Dermis blood vessel endothelial cell (primary cell): ENCODE data around the gene PCF11. TPM values are rescaled to one million over a fixed set of nuclear protein-coding genes. Genes with fewer than 3 reads are reported as not detected.
A peak's percentile ranks its signal among the peaks of the same experiment; 100 is the strongest.
"Not testable (repeated sequence)": the region's sequence is repeated elsewhere in the genome, so short reads cannot be mapped to it uniquely, and the experiment has no call there.

Source experiments
- DNase-seq: peaks from one replicate; pipeline ENCODE4 v3.0.0; 2010
- total RNA-seq: library from RNA; depleted of rRNA; stranded (reverse); fragments of >200 nt; gene quantifications from 2 replicates; pipeline ENCODE4 v1.2.3, GENCODE V29; 2014

PCF11 gene
- total RNA-seq, result 43.7 and 44.4 TPM in 2 replicates

DNA sequence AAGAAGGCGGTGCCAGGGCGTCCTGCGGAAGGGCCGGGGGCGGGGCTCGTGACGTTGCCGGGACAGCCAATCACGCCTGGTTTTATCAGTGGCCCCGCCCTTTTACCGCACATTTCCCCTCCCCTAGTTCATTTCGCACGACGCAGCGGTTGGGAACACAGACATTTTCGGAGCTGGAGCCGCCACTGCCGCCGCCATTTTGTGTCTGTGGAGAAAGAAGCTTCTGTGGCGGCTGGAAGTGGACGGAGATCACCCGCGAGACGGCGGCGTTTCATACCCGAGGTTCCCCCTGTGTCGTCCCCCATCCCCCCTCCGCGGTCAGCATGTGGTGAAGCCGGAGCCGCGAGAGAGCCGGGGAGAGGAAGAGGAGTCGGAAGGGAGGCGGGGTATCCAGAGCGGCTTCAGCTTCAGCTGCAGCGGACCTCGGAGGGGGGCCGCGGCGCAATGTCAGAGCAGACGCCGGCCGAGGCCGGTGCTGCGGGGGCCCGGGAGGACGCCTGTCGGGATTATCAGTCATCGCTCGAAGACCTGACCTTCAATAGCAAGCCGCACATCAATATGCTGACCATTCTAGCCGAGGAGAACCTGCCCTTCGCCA, at the start of gene PCF11:
PCF11 (plus strand) TSS at position 136 of the 598 bp plus-strand sequence; CDS start at position 445, 309 bp downstream.
- DNase-seq, result no peak

DNA sequence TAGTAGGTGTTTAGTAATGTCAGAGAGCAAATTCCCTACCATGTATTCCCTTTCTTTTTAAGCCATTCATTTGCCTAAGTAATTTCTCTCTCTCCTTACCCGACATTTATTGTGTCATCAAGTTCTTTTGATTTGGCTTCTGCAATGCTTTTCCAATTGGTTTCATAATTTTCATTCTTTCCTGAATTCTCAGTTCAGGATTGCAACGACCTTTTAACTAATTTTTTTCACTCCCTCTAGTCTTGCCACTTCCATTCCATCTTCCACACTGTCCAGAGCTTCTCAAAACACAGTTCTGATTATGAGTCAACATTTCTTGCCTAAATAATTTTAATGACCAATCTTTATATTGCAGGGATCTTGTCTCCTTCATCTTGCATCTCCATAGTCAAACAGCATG, 44.0 kb upstream of the PCF11 start:
- DNase-seq, result no peak

DNA sequence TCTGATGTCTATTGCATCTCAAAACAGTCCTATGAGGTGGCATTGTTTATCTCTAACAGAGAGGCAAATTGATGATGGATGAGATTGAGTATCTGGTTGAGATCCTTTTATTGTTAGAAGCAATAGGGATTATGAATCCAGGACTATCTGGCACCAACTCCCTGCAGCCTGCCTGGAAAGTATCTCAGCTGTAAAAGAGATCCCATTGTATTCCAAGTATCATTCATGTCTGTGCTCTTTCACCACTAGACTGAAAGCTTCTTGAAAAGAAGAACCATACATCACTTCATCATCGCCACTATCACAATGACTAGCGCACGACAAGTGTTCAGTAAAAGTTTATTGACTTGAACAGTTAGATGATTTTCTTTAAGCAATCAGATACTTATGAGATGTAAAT, 41.9 kb upstream of the PCF11 start:
- no peak for DNase-seq

- no peak for DNase-seq
Measured at GRCh38 chr11:83115551-83115950, 41.4 kb upstream of the PCF11 start.

DNA sequence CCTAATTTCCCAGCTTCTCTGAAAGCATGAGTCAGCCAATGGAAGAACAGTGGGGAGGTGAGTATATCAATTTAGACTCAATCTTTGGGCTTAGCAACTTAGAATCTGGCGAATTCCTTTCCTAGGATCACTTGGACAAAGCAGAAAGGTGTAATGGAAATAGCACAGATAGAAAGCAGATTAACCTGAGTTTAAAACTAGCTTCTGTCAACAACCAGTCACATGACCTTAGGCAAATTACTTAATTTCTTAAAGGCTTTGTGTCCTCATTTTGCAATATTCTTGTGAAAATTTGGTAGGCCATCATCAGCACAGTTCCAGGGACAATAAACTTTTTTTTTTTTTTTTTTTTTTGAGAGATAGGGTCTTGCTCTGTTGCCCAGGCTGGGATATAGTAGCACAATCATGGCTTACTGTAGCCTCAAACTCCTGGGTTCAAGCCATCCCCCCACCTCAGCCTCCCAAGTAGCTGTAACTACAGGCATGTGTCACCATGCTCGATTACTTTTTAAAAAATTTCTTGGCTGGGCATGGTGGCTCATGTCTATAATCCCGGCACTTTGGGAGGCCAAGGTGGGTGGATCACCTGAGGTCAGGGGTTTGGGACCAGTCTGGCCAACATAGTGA, 40.8 kb upstream of the PCF11 start:
- DNase-seq, result no peak

- DNase-seq, result no peak
Measured at GRCh38 chr11:83118814-83119213, 38.1 kb upstream of the PCF11 start.

GRCh38 chr11:83119216-83119615, 37.7 kb upstream of the PCF11 start:
- no peak for DNase-seq

GRCh38 chr11:83120327-83120726, 36.6 kb upstream of the PCF11 start:
- DNase-seq, result no peak

- no peak for DNase-seq
Measured at GRCh38 chr11:83122050-83122449, 34.9 kb upstream of the PCF11 start.

DNA sequence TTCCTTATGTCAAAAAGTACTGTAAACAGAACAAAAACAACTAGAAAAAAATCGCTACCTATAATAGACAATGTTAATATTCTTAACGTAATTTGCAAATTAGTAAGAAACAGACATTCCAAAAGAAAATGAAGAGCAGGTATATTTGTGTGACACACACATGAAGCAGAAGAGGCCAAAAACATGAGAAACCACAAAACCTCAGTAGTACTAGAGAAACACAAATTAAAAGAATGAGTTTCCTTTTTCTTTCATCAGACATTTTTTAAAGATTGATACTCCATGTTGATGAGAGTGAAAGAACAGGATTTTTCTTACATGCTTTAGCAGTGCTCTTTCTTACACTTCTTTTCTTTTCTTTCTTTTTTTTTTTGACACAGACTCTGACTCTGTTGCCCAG, 34.2 kb upstream of the PCF11 start:
- DNase-seq, result no peak

DNA sequence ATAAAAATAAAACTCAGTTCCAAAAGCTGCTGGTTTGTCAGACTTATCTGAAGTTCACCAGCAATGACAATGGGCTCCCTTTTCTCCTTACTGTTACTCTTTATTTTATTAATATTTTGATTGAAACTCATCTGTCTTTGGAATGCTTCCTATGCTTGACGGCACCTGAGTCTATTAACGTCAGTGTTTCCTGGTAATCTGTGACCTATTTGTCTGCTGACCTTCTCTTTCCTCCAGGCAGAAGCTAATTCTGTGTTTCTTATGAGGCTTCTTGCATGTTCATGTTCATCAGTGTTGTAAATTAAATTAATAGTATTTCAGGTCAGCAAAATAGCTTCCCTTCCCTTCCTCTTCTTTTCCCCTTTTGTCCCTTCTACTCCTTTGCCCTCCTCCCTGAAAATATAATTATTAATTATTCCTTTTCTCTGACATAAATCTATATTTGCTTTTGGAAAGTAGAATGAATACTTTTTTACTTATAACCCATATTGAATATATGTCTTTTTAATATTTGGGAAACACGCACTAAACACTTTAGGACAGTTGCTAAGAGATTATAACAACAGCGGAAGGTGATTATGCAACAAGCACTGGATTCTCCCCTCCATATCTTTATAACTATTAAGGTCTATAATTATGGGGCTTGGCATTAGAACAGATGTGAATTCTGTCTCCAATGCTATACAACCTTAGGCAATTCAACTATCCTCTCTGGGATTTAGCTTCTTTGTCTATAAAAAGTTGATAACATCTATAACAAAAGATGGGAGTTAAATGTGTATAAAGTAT, 32.1 kb upstream of the PCF11 start:
- DNase-seq, result peak; percentile 25

GRCh38 chr11:83125577-83125976, 31.4 kb upstream of the PCF11 start:
- no peak for DNase-seq

DNA sequence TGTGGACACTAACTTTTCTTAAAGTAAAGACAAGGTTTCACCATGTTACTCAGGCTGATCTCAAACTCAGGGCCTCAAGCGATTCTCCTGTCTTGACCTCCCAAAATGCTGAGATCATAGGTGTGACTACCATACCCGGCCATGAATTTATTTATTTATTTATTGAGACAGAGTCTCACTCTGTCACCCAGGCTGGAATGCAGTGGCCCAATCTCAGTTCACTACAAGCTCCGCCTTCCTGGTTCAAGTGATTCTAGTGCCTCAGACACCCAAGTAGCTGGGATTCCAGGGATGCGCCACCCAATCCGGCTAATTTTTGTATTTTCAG, 29.7 kb upstream of the PCF11 start:
- DNase-seq, result no peak

- no peak for DNase-seq
Measured at GRCh38 chr11:83132191-83132590, 24.7 kb upstream of the PCF11 start.

GRCh38 chr11:83133266-83133665, 23.7 kb upstream of the PCF11 start:
- DNase-seq, result not testable (repeated sequence)

- no peak for DNase-seq
Measured at GRCh38 chr11:83139310-83139709, 17.6 kb upstream of the PCF11 start.

DNA sequence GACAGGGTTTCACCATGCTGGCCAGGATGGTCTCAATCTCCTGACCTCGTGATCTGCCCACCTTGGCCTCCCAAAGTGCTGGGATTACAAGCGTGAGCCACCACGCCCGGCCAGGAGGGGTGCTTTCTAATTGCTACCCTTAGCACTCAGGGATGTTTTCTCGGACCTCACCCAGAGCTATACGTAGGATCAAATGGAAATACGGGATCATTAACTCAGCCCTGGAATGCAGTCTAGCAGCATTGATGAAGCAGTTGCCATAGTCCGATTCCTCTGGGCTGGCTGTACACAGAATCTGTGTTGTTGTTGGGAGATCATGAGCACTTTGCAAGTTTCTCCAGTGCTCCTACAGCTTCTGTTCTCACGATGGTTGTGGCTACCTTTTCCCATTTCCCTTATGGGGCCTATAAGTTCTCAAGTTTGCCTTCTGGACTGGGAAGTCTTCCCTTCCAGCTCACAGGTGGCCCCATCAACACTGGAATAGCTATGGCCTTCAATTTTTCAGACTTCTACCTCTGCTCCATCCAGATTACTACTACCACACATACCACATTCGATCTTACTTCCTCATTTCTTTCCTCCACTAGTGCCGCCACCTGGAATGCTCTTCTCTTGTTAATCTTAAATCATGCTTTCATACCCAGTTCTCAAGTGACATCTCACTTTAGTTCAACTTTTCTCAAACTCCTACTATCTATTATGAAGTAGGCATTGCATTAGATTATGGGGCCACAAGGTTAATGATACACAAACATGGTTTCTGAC, 16.1 kb upstream of the PCF11 start:
- no peak for DNase-seq

DNA sequence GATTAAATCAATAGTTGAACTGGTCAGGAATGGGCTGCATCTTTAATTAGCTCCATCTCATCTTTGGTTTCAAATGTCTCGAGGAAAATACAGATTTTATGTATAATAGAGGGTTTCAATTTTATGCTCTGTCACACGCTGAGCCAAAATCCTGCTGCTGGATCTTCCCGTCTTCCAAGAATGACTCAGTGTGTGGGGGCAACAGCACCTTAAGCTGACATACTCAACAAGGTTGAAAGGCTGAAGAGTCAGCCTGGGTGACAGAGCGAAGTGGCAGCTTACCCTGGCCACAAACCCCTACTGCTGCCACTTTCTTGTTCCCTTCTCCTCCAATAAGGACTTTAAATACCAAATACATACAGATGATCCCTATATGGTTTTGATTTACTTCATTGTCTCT, 9.0 kb upstream of the PCF11 start:
- DNase-seq, result no peak

- DNase-seq, result no peak
Measured at GRCh38 chr11:83150450-83150849, 6.5 kb upstream of the PCF11 start.

DNA sequence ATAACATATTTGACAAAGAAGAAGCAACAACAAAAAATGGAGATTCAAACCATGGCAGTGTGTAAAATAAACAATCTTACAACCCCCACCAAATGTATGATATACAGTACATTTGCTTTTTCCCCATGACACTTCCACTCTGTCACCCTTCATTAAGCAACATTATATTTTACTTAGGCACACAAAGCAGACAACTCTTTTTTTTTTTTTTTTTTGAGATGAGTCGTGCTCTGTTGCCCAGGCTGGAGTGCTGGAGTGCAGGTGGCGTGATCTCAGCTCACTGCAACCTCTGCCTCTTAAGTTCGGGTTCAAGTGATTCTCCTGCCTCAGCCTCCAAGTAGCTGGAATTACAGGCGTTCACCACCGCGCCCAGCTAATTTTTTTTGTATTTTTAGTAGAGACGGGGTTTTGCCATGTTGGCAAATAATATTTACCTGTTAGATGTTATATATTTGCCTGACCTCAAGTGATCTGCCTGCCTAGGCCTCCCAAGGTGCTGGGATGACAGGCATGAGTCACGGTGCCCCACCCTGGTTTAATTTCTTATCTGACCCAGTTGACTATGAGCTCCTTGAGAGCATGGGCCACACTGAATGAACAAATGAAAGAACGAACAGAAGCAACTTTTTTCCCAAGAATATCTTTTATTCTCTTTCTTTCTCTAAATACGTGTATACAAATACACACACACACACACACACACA, 5.5 kb upstream of the PCF11 start:
- no peak for DNase-seq

- DNase-seq, result no peak
Measured at GRCh38 chr11:83152264-83152663, 4.7 kb upstream of the PCF11 start.

- no peak for DNase-seq
Measured at GRCh38 chr11:83153764-83154163, 3.2 kb upstream of the PCF11 start.
